ENCODE measurements around the gene CYLD.

CYLD gene

GRCh38 chr16:50789757-50790156 is 47.9 kb downstream of the CYLD start:
- no peak overlapping the region for H3K4ac ChIP-seq (ENCODE audit: low read depth, low read length)
- H3K18ac ChIP-seq (ENCODE audit: low read length), result no peak overlapping the region
- H4K91ac ChIP-seq (ENCODE audit: low read depth, low read length), result no peak overlapping the region
- H4K12ac ChIP-seq (ENCODE audit: low read depth, low read length), result no peak overlapping the region
- H2BK12ac ChIP-seq (ENCODE audit: low read length), result no peak overlapping the region
- H3K4me3 ChIP-seq (ENCODE audit: low read depth, low read length), result no peak overlapping the region
- H3K23ac ChIP-seq (ENCODE audit: low read length), result no peak overlapping the region
- no peaks in the 10 kb centered on the region for H3K79me1 ChIP-seq (ENCODE audit: low read length)
- H4K8ac ChIP-seq (ENCODE audit: low read depth, low read length), result no peak overlapping the region
- no peak overlapping the region for H2BK5ac ChIP-seq (ENCODE audit: low read depth, low read length, poor library complexity)
- no peaks in the 10 kb centered on the region for H3K36me3 ChIP-seq (ENCODE audit: control insufficient read depth in 1 of 2, insufficient read depth in 2 of 2, low read length in 2 of 2)
- no peaks in the 10 kb centered on the region for H3K9me3 ChIP-seq (ENCODE audit: insufficient read depth, low read depth, low read length)
- H3K9ac ChIP-seq (ENCODE audit: low read length), result no peak overlapping the region
- H2BK120ac ChIP-seq (ENCODE audit: insufficient read depth, low read length, poor library complexity), result no peak overlapping the region
- H3K4me2 ChIP-seq (ENCODE audit: low read length), result no peak overlapping the region
- no peaks in the 10 kb centered on the region for H3K27me3 ChIP-seq (ENCODE audit: insufficient read depth, low read length)
- H3K14ac ChIP-seq (ENCODE audit: low read length), result no peak overlapping the region
- H2AFZ ChIP-seq (ENCODE audit: insufficient read depth, low read length, poor library complexity), result no peak overlapping the region
- H3K79me2 ChIP-seq (ENCODE audit: control insufficient read depth, insufficient read depth, low read length, poor library complexity), result no peaks in the 10 kb centered on the region
- no peak overlapping the region for H3K27ac ChIP-seq (ENCODE audit: low read depth, low read length)
- H3K4me1 ChIP-seq (ENCODE audit: control insufficient read depth in 1 of 2, insufficient read depth in 2 of 2, low read length in 2 of 2), result no peaks in the 10 kb centered on the region
- H2AK5ac ChIP-seq (ENCODE audit: low read length), result no peak overlapping the region
- no peak for DNase-seq

GRCh38 chr16:50791522-50791921 is 49.6 kb downstream of the CYLD start:
- Histone ChIP-seq H3K27ac (ENCODE audit: low read depth, low read length) (no peak overlapping the region), H4K91ac (ENCODE audit: low read depth, low read length) (no peak overlapping the region), H3K4me1 (ENCODE audit: control insufficient read depth in 1 of 2, insufficient read depth in 2 of 2, low read length in 2 of 2) (no peaks in the 10 kb centered on the region), H3K4me2 (ENCODE audit: low read length) (no peak overlapping the region), H2BK120ac (ENCODE audit: insufficient read depth, low read length, poor library complexity) (no peak overlapping the region), H3K9ac (ENCODE audit: low read length) (no peak overlapping the region), H3K79me2 (ENCODE audit: control insufficient read depth, insufficient read depth, low read length, poor library complexity) (no peaks in the 10 kb centered on the region), H2BK12ac (ENCODE audit: low read length) (no peak overlapping the region), H3K9me3 (ENCODE audit: insufficient read depth, low read depth, low read length) (no peaks in the 10 kb centered on the region), H3K27me3 (ENCODE audit: insufficient read depth, low read length) (no peaks in the 10 kb centered on the region), H3K14ac (ENCODE audit: low read length) (no peak overlapping the region), H2AFZ (ENCODE audit: insufficient read depth, low read length, poor library complexity) (no peak overlapping the region), H3K18ac (ENCODE audit: low read length) (no peak overlapping the region), H3K79me1 (ENCODE audit: low read length) (no peaks in the 10 kb centered on the region), H2BK5ac (ENCODE audit: low read depth, low read length, poor library complexity) (no peak overlapping the region), H4K12ac (ENCODE audit: low read depth, low read length) (no peak overlapping the region), H3K4me3 (ENCODE audit: low read depth, low read length) (no peak overlapping the region), H2AK5ac (ENCODE audit: low read length) (no peak overlapping the region), H3K23ac (ENCODE audit: low read length) (no peak overlapping the region), H3K36me3 (ENCODE audit: control insufficient read depth in 1 of 2, insufficient read depth in 2 of 2, low read length in 2 of 2) (peaks cover 0 to 2% of the 10 kb centered on the region in 2 experiments), H3K4ac (ENCODE audit: low read depth, low read length) (no peak overlapping the region), H4K8ac (ENCODE audit: low read depth, low read length) (no peak overlapping the region)
- DNase-seq, result no peak
- no CpG with 5 or more reads among the region's 2 CpGs for WGBS (ENCODE audit: extremely low coverage, insufficient coverage, insufficient read length)

DNA sequence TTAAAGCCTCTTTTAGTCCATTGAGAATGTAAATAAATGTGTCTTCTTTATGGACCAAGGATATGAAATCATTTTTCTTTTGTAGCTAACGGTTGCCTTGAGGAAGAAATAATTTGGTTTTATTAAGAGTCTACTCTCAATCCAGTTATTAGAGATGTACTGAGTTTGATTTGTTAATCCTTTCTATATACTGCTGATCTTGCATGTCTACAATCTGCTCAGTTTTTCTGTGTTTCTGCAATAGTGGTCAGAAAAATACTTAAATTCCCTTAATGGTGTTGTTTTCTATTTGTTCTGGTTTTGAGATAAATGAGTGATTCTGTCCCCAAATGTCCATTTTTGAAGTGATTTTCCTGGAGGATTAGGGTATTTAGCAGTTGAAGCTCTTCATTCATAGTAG is 54.9 kb downstream of the CYLD start:
- no peaks in the 10 kb centered on the region for H3K79me1 ChIP-seq (ENCODE audit: low read length)

GRCh38 chr16:50797456-50797855 is 55.6 kb downstream of the CYLD start:
- no peak overlapping the region for H2BK5ac ChIP-seq (ENCODE audit: low read depth, low read length, poor library complexity)

More for the DNA sequence above, 54.9 kb downstream of the CYLD start:
- Histone ChIP-seq H3K9ac (ENCODE audit: low read length) (no peak overlapping the region), H3K79me2 (ENCODE audit: control insufficient read depth, insufficient read depth, low read length, poor library complexity) (no peaks in the 10 kb centered on the region), H3K18ac (ENCODE audit: low read length) (no peak overlapping the region), H4K12ac (ENCODE audit: low read depth, low read length) (no peak overlapping the region), H2BK120ac (ENCODE audit: insufficient read depth, low read length, poor library complexity) (no peak overlapping the region), H3K4ac (ENCODE audit: low read depth, low read length) (no peak overlapping the region), H2AFZ (ENCODE audit: insufficient read depth, low read length, poor library complexity) (no peak overlapping the region), H3K9me3 (ENCODE audit: insufficient read depth, low read depth, low read length) (no peaks in the 10 kb centered on the region), H4K91ac (ENCODE audit: low read depth, low read length) (no peak overlapping the region), H3K23ac (ENCODE audit: low read length) (no peak overlapping the region), H3K4me2 (ENCODE audit: low read length) (no peak overlapping the region), H3K27ac (ENCODE audit: low read depth, low read length) (no peak overlapping the region), H3K4me1 (ENCODE audit: control insufficient read depth in 1 of 2, insufficient read depth in 2 of 2, low read length in 2 of 2) (no peaks in the 10 kb centered on the region), H2BK5ac (ENCODE audit: low read depth, low read length, poor library complexity) (no peak overlapping the region), H3K27me3 (ENCODE audit: insufficient read depth, low read length) (no peaks in the 10 kb centered on the region), H3K4me3 (ENCODE audit: low read depth, low read length) (no peak overlapping the region), H4K8ac (ENCODE audit: low read depth, low read length) (no peak overlapping the region), H3K14ac (ENCODE audit: low read length) (no peak overlapping the region), H2BK12ac (ENCODE audit: low read length) (no peak overlapping the region), H2AK5ac (ENCODE audit: low read length) (no peak overlapping the region), H3K36me3 (ENCODE audit: control insufficient read depth in 1 of 2, insufficient read depth in 2 of 2, low read length in 2 of 2) (peaks cover 0 to 2% of the 10 kb centered on the region in 2 experiments)
- WGBS (ENCODE audit: extremely low coverage, insufficient coverage, insufficient read length), result no CpG with 5 or more reads among the region's 1 CpG
- DNase-seq, result no peak

More at GRCh38 chr16:50797456-50797855, 55.6 kb downstream of the CYLD start:
- no peak overlapping the region for H4K8ac ChIP-seq (ENCODE audit: low read depth, low read length)
- no peak overlapping the region for H3K14ac ChIP-seq (ENCODE audit: low read length)
- WGBS (ENCODE audit: extremely low coverage, insufficient coverage, insufficient read length), result no CpG with 5 or more reads among the region's 2 CpGs
- H3K36me3 ChIP-seq (ENCODE audit: control insufficient read depth in 1 of 2, insufficient read depth in 2 of 2, low read length in 2 of 2), result peaks cover 0 to 2% of the 10 kb centered on the region in 2 experiments
- H3K4ac ChIP-seq (ENCODE audit: low read depth, low read length), result no peak overlapping the region
- H4K91ac ChIP-seq (ENCODE audit: low read depth, low read length), result no peak overlapping the region
- DNase-seq, result no peak
- no peak overlapping the region for H2AK5ac ChIP-seq (ENCODE audit: low read length)
- H2BK120ac ChIP-seq (ENCODE audit: insufficient read depth, low read length, poor library complexity), result no peak overlapping the region
- no peak overlapping the region for H4K12ac ChIP-seq (ENCODE audit: low read depth, low read length)
- H3K27ac ChIP-seq (ENCODE audit: low read depth, low read length), result no peak overlapping the region
- no peak overlapping the region for H3K4me3 ChIP-seq (ENCODE audit: low read depth, low read length)
- no peak overlapping the region for H3K23ac ChIP-seq (ENCODE audit: low read length)
- H2AFZ ChIP-seq (ENCODE audit: insufficient read depth, low read length, poor library complexity), result no peak overlapping the region
- no peaks in the 10 kb centered on the region for H3K79me1 ChIP-seq (ENCODE audit: low read length)
- no peaks in the 10 kb centered on the region for H3K27me3 ChIP-seq (ENCODE audit: insufficient read depth, low read length)
- no peak overlapping the region for H3K18ac ChIP-seq (ENCODE audit: low read length)
- no peaks in the 10 kb centered on the region for H3K79me2 ChIP-seq (ENCODE audit: control insufficient read depth, insufficient read depth, low read length, poor library complexity)
- H3K4me1 ChIP-seq (ENCODE audit: control insufficient read depth in 1 of 2, insufficient read depth in 2 of 2, low read length in 2 of 2), result no peaks in the 10 kb centered on the region
- no peak overlapping the region for H3K9ac ChIP-seq (ENCODE audit: low read length)
- no peak overlapping the region for H2BK12ac ChIP-seq (ENCODE audit: low read length)
- no peaks in the 10 kb centered on the region for H3K9me3 ChIP-seq (ENCODE audit: insufficient read depth, low read depth, low read length)
- no peak overlapping the region for H3K4me2 ChIP-seq (ENCODE audit: low read length)

All from trophoblast cell (in vitro differentiated cells and primary cell).